WI38 (cell line): ENCODE data around the gene KCNQ1OT1.

ENCODE experiments used
- H3K4me3 ChIP-seq: 2 replicates; pipeline ENCODE4 v1.5.1; 2011; ENCODE audit warnings: low read depth, mild to moderate bottlenecking, control low read depth, low read length
- CTCF ChIP-seq: IDR thresholded peaks from 2 replicates; pipeline ENCODE4 v1.5.1; 2012; ENCODE audit warnings: low read depth, mild to moderate bottlenecking, control low read depth, low read length

Gene KCNQ1OT1

GRCh38 chr11:2744166-2744565 is 44.4 kb upstream of the KCNQ1OT1 start:
- H3K4me3 ChIP-seq, result no peak overlapping the region
- no peak for TF ChIP-seq CTCF

GRCh38 chr11:2743427-2744110 is 43.8 kb upstream of the KCNQ1OT1 start:
- TF ChIP-seq CTCF, result no peak
- H3K4me3 ChIP-seq, result no peak overlapping the region

- no peak overlapping the region for H3K4me3 ChIP-seq
- TF ChIP-seq CTCF, result no peak
Measured at GRCh38 chr11:2742611-2743426, 43.0 kb upstream of the KCNQ1OT1 start.

GRCh38 chr11:2742201-2742600 is 42.4 kb upstream of the KCNQ1OT1 start:
- H3K4me3 ChIP-seq, result no peak overlapping the region
- no peak for TF ChIP-seq CTCF

- H3K4me3 ChIP-seq, result no peak overlapping the region
- TF ChIP-seq CTCF, result no peak
Measured at GRCh38 chr11:2741377-2742131, 41.8 kb upstream of the KCNQ1OT1 start.

- TF ChIP-seq CTCF, result no peak
Measured at GRCh38 chr11:2741006-2741376, 41.2 kb upstream of the KCNQ1OT1 start.

More at GRCh38 chr11:2741006-2741376, 41.2 kb upstream of the KCNQ1OT1 start:
- no peak overlapping the region for H3K4me3 ChIP-seq
